OCI-LY7 (cell line): ENCODE data around the gene NINJ1. TPM values are rescaled to one million over a fixed set of nuclear protein-coding genes. Genes with fewer than 3 reads are reported as not detected.
A peak's percentile ranks its signal among the peaks of the same experiment; 100 is the strongest.

Source experiments
- BruUV-seq: library from RNA; stranded (reverse); fragments of 400-500 nt; replicated peaks from 2 replicates; lab custom pipeline; 2021; lab: Mats Ljungman, UMichigan
- CTCF ChIA-PET: fragments of 300-600 bp; sonication (Branson Sonifier 250); formaldehyde crosslinking; loops from one replicate; lab custom pipeline; 2022; ENCODE audit warnings: antibody characterized with exemption; ENCODE audit not compliant: unreplicated experiment; lab: Charles Lee
- POLR2A ChIA-PET: fragments of 300-600 bp; sonication (Branson Sonifier 250); formaldehyde crosslinking; loops from one replicate; lab custom pipeline; 2022; ENCODE audit warnings: antibody characterized with exemption; lab: Charles Lee
- DNase-seq: peaks from one replicate; pipeline ENCODE4 v3.0.0-alpha.2; 2015; ENCODE audit warnings: low spot score
- H2AFZ ChIP-seq: fragments of 200-600 bp; sonication (generic), shearing (Covaris generic); 2 replicates; pipeline ENCODE4 v1.6.1; 2014; ENCODE audit warnings: mild to moderate bottlenecking, antibody characterized with exemption, low read length, moderate library complexity
- H3K27ac ChIP-seq: fragments of 200-600 bp; sonication (generic); 2 replicates; pipeline ENCODE4 v1.5.1; 2014; ENCODE audit warnings: mixed run types, low read depth, mild to moderate bottlenecking, moderate library complexity, low read length, inconsistent platforms; ENCODE audit not compliant: poor library complexity, severe bottlenecking
- H3K36me3 ChIP-seq: fragments of 200-600 bp; sonication (generic); 2 replicates; pipeline ENCODE4 v1.6.1; 2014; ENCODE audit warnings: mild to moderate bottlenecking, antibody characterized with exemption, low read length, moderate library complexity, mixed read lengths; ENCODE audit not compliant: insufficient read depth
- H3K4me1 ChIP-seq: fragments of 200-600 bp; sonication (generic); 2 replicates; pipeline ENCODE4 v1.5.1; 2014; ENCODE audit warnings: mild to moderate bottlenecking, low read length; ENCODE audit not compliant: insufficient read depth, poor library complexity, severe bottlenecking
- H3K4me2 ChIP-seq: fragments of 200-600 bp; sonication (generic); 2 replicates; pipeline ENCODE4 v1.6.1; 2014; ENCODE audit warnings: mild to moderate bottlenecking, low read length
- H3K4me3 ChIP-seq: fragments of 200-600 bp; sonication (generic); 2 replicates; pipeline ENCODE4 v1.5.1; 2014; ENCODE audit warnings: mild to moderate bottlenecking, low read depth, low read length; ENCODE audit not compliant: poor library complexity, severe bottlenecking
- H3K79me2 ChIP-seq: fragments of 200-600 bp; sonication (generic); 2 replicates; pipeline ENCODE4 v1.6.1; 2016; ENCODE audit warnings: low read depth, mild to moderate bottlenecking, low read length, moderate library complexity, mixed read lengths; ENCODE audit not compliant: insufficient read depth
- H3K9me2 ChIP-seq: fragments of 200-600 bp; sonication (generic); 2 replicates; pipeline ENCODE4 v1.6.1; 2016; ENCODE audit warnings: mild to moderate bottlenecking, low read length, mixed read lengths; ENCODE audit not compliant: insufficient read depth
- H3K9me3 ChIP-seq: fragments of 200-600 bp; sonication (generic); 2 replicates; pipeline ENCODE4 v1.6.1; 2014; ENCODE audit warnings: mild to moderate bottlenecking, mixed run types, low read length, mixed read lengths
- H4K20me1 ChIP-seq: fragments of 200-600 bp; sonication (generic); 2 replicates; pipeline ENCODE4 v1.6.1; 2014; ENCODE audit warnings: mild to moderate bottlenecking, antibody characterized with exemption, low read length, moderate library complexity, mixed read lengths; ENCODE audit not compliant: insufficient read depth
- EZH2phosphoT487 ChIP-seq: fragments of 200-600 bp; sonication (generic); IDR thresholded peaks from 2 replicates; pipeline ENCODE4 v1.6.1; 2018; ENCODE audit warnings: low read depth, borderline replicate concordance, mild to moderate bottlenecking, mixed run types, antibody characterized with exemption, low read length, moderate library complexity, mixed read lengths
- intact Hi-C: fragments of 100-400 bp; cut with micrococcal nuclease; formaldehyde crosslinking; loops from one replicate; pipeline ENCODE4 v1.10.0; 2022; ENCODE audit not compliant: unreplicated experiment
- total RNA-seq, 2 experiments: library from RNA; depleted of rRNA in 1 of 2; stranded (reverse); fragments of >200 nt in 1 of 2; shearing (Covaris generic) in 1 of 2; gene quantifications; 2 replicates each; pipeline ENCODE4 v1.2.3, GENCODE V29; 2014 to 2022
- TF ChIP-seq, protein P1 (sequence below): fragments of 200-600 bp; sonication (generic); conservative IDR thresholded peaks from 2 replicates; pipeline ENCODE4 v1.5.1; 2014; ENCODE audit warnings: mild to moderate bottlenecking, antibody characterized with exemption, low read length, moderate library complexity, mixed read lengths

The NINJ1 gene
- total RNA-seq, 2 experiments from 2014 or later: 13.3 to 18.3 TPM

DNA sequence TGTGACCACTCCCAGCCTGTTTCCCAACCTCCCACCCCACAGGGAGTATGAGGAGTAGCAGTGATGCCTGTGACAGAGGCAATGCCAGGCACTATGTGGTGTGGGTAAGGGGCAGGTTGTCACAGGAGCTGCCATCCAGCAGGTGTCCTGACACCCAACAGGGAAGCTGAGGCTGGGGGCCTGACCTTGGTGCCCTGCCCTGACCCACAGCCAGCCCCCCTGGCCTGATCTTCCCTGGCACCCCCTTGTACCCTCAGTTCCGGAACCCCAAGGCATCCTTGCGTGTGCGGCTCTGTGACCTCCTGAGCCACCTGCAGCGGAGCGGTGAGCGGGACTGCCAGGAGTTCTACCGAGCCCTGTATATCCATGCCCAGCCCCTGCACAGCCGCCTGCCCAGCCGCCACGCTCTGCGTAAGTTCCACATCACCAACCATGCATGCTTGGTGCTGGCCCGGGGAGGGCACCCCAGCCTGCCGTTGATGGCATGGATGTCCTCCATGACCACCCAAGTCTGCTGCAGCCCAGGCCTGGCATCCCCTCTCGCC is 23.7 kb downstream of the NINJ1 start:
- Histone ChIP-seq H3K27ac (no peak overlapping the region), H3K79me2 (no peaks in the 10 kb centered on the region), H3K9me3 (no peaks in the 10 kb centered on the region), H4K20me1 (no peaks in the 10 kb centered on the region), H2AFZ (no peak overlapping the region), H3K4me3 (no peak overlapping the region), H3K4me2 (no peak overlapping the region), H3K9me2 (no peaks in the 10 kb centered on the region), H3K36me3 (no peaks in the 10 kb centered on the region), H3K4me1 (peaks cover 36% of the 10 kb centered on the region)
- CTCF ChIA-PET: no interaction called here
- POLR2A ChIA-PET: no interaction called here
- no peak for DNase-seq
- BruUV-seq: no TSS peak
- no peak for TF ChIP-seq EZH2phosphoT487
- TF ChIP-seq, protein P1, sequence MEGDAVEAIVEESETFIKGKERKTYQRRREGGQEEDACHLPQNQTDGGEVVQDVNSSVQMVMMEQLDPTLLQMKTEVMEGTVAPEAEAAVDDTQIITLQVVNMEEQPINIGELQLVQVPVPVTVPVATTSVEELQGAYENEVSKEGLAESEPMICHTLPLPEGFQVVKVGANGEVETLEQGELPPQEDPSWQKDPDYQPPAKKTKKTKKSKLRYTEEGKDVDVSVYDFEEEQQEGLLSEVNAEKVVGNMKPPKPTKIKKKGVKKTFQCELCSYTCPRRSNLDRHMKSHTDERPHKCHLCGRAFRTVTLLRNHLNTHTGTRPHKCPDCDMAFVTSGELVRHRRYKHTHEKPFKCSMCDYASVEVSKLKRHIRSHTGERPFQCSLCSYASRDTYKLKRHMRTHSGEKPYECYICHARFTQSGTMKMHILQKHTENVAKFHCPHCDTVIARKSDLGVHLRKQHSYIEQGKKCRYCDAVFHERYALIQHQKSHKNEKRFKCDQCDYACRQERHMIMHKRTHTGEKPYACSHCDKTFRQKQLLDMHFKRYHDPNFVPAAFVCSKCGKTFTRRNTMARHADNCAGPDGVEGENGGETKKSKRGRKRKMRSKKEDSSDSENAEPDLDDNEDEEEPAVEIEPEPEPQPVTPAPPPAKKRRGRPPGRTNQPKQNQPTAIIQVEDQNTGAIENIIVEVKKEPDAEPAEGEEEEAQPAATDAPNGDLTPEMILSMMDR: no peak
- intact Hi-C loops: no loop called here

DNA sequence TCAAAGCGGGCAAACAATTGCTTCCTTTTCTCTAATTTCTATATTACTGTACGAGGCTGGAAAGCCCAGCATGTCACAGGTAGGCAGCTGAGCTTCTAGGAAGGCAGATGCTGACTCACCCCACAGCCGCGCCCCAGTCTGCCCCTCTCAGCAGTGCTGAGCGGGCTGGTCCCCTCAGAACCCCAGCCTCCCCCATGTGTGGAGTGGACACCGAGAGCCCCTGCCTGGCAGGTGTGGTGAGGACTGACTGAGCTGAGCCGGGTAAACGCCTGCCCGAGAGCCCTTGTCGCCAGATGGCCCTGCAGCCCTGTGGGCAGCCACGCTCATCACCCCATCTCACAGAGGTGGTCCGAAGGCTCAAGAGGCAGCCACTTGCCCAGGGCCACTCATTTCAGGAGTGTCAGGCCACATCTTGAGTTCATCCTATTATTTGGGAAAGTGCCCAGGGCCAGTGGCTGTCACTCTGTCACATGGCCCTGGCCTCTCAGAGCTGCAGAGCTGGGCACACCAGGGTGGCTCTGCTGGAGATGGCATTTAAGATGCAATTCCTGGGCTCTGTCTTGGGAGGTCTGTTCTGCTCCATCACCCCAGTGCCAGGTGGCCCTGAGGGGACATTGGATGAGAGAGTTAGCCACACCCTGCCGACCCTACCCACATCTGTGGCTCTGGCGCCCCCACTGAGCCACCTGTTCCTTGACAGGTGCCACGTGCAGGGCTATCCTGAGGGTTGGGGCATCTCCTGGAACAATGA is 25.6 kb downstream of the NINJ1 start:
- CTCF ChIA-PET: interaction anchor here (0.7 kb wide), 1 partner anchor 111 kb away, joined by 3 read pairs; no protein-coding TSS in a partner anchor
- BruUV-seq: no TSS peak
- no peak overlapping the region for H3K27ac ChIP-seq
- peak overlapping the region; percentile 54; the same call in 1 of the 2 replicates for H2AFZ ChIP-seq
- intact Hi-C loops: loop anchor here (1.0 to 10.0 kb wide), 9 partner anchors 38 to 856 kb away; no protein-coding TSS in a partner anchor
- DNase-seq: peak; percentile 29
- H3K79me2 ChIP-seq: no peaks in the 10 kb centered on the region
- no peak overlapping the region for H3K4me3 ChIP-seq
- H4K20me1 ChIP-seq: no peaks in the 10 kb centered on the region
- POLR2A ChIA-PET: interaction anchor here (0.5 to 1.1 kb wide), 2 partner anchors 49 to 119 kb away, joined by 3 read pairs; no protein-coding TSS in a partner anchor
- H3K36me3 ChIP-seq: no peaks in the 10 kb centered on the region
- TF ChIP-seq EZH2phosphoT487: no peak
- TF ChIP-seq, protein P1: no peak
- H3K9me3 ChIP-seq: peaks cover 11% of the 10 kb centered on the region; the same call in 1 of the 2 replicates
- peaks cover 33% of the 10 kb centered on the region for H3K4me1 ChIP-seq
- H3K4me2 ChIP-seq: 0 out of 2 replicates have a peak overlapping the region, but pooled peaks have one; percentile 5
- no peaks in the 10 kb centered on the region for H3K9me2 ChIP-seq
